HEK293T (cell line): ENCODE measurements around the gene LGI1.
A peak's percentile ranks its signal among the peaks of the same experiment; 100 is the strongest.

Source experiments
- CTCF ChIA-PET: fragments of 350-600 bp; formaldehyde crosslinking; extraction: SDS; loops from one replicate; lab custom pipeline; 2021; ENCODE audit warnings: antibody characterized with exemption, inconsistent platforms; lab: Yijun Ruan, JAX
- POLR2A ChIA-PET: fragments of 350-600 bp; formaldehyde crosslinking; extraction: SDS; loops from one replicate; lab custom pipeline; 2020; ENCODE audit warnings: antibody characterized with exemption, inconsistent platforms; lab: Yijun Ruan, JAX
- DNase-seq: peaks from one replicate; pipeline ENCODE4 v3.0.0; 2012; ENCODE audit warnings: mixed read lengths; ENCODE audit errors: extremely low spot score
- ARNT ChIP-seq: fragments of 450-650 bp; IDR thresholded peaks from 2 replicates; pipeline ENCODE4 v1.6.1; 2017; ENCODE audit warnings: mild to moderate bottlenecking
- BHLHE40 ChIP-seq: fragments of 450-650 bp; IDR thresholded peaks from 2 replicates; pipeline ENCODE4 v1.6.1; 2016; ENCODE audit warnings: mild to moderate bottlenecking, moderate library complexity, borderline replicate concordance
- CTBP1 ChIP-seq: fragments of 450-650 bp; IDR thresholded peaks from 2 replicates; pipeline ENCODE4 v1.6.1; 2016; ENCODE audit warnings: borderline replicate concordance
- ELF4 ChIP-seq: fragments of 450-650 bp; IDR thresholded peaks from 2 replicates; pipeline ENCODE4 v1.6.1; 2017; ENCODE audit warnings: antibody characterized with exemption
- FOXA1 ChIP-seq: fragments of 450-650 bp; IDR thresholded peaks from 2 replicates; pipeline ENCODE4 v1.6.1; 2016; ENCODE audit warnings: mild to moderate bottlenecking
- FOXK2 ChIP-seq: fragments of 450-650 bp; IDR thresholded peaks from 2 replicates; pipeline ENCODE4 v1.6.1; 2016; ENCODE audit warnings: mild to moderate bottlenecking
- FOXM1 ChIP-seq: fragments of 450-650 bp; IDR thresholded peaks from 2 replicates; pipeline ENCODE4 v1.6.1; 2017; ENCODE audit warnings: mild to moderate bottlenecking, borderline replicate concordance
- HDGF ChIP-seq: fragments of 450-650 bp; IDR thresholded peaks from 2 replicates; pipeline ENCODE4 v1.6.1; 2017; ENCODE audit warnings: antibody characterized with exemption, borderline replicate concordance
- L3MBTL2 ChIP-seq: fragments of 450-650 bp; conservative IDR thresholded peaks from 2 replicates; pipeline ENCODE4 v1.6.1; 2016; ENCODE audit warnings: mild to moderate bottlenecking
- LEF1 ChIP-seq: fragments of 450-650 bp; IDR thresholded peaks from 2 replicates; pipeline ENCODE4 v1.6.1; 2017; ENCODE audit warnings: mild to moderate bottlenecking, borderline replicate concordance
- NFRKB ChIP-seq: fragments of 450-650 bp; IDR thresholded peaks from 2 replicates; pipeline ENCODE4 v1.6.1; 2016; ENCODE audit warnings: mild to moderate bottlenecking, moderate library complexity
- SP1 ChIP-seq: fragments of 450-650 bp; IDR thresholded peaks from 2 replicates; pipeline ENCODE4 v1.6.1; 2017
- SUZ12 ChIP-seq: fragments of 450-650 bp; IDR thresholded peaks from 2 replicates; pipeline ENCODE4 v1.6.1; 2016; ENCODE audit warnings: mild to moderate bottlenecking
- TARDBP ChIP-seq: fragments of 450-650 bp; IDR thresholded peaks from 2 replicates; pipeline ENCODE4 v1.6.1; 2016
- ZNF384 ChIP-seq: fragments of 450-650 bp; IDR thresholded peaks from 2 replicates; pipeline ENCODE4 v1.6.1; 2016
- TF ChIP-seq, protein P1 (sequence below): fragments of 450-650 bp; IDR thresholded peaks from 2 replicates; pipeline ENCODE4 v1.6.1; 2016

The LGI1 gene

DNA sequence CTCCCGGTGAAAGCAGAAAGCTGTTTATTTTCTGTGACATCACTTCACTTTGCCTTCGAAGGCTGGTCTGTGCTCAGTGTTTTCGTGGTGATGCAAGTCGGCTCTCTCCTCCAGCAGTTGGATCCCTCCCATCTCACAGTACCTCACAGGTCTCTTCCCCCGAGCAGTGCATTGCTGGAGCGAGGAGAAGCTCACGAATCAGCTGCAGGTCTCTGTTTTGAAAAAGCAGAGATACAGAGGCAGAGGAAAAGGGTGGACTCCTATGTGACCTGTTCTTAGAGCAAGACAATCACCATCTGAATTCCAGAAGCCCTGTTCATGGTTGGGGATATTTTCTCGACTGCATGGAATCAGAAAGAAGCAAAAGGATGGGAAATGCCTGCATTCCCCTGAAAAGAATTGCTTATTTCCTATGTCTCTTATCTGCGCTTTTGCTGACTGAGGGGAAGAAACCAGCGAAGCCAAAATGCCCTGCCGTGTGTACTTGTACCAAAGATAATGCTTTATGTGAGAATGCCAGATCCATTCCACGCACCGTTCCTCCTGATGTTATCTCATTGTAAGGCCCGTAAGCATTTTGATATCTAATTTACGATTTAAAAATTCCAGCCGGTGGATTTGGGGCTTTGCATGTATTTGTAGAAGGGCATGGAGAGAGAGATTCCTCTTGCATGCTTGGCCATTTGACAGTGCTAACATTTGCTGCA, at the start of gene LGI1:
Gene LGI1, plus strand, starts transcription at position 136 of the 707 bp plus-strand sequence. Its CDS starts 209 bp downstream, at position 345.
- CTCF ChIA-PET: interaction anchor here (0.6 to 3.9 kb wide), 5 partner anchors 12 to 562 kb away, joined by 3 to 26 read pairs (median 4); no protein-coding TSS in a partner anchor
- no peak for TF ChIP-seq FOXM1
- no peak for TF ChIP-seq SUZ12
- TF ChIP-seq HDGF: no peak
- TF ChIP-seq ZNF384: no peak
- no peak for TF ChIP-seq ARNT
- TF ChIP-seq, protein P1, sequence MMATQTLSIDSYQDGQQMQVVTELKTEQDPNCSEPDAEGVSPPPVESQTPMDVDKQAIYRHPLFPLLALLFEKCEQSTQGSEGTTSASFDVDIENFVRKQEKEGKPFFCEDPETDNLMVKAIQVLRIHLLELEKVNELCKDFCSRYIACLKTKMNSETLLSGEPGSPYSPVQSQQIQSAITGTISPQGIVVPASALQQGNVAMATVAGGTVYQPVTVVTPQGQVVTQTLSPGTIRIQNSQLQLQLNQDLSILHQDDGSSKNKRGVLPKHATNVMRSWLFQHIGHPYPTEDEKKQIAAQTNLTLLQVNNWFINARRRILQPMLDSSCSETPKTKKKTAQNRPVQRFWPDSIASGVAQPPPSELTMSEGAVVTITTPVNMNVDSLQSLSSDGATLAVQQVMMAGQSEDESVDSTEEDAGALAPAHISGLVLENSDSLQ: no peak
- no peak for TF ChIP-seq FOXA1
- POLR2A ChIA-PET: interaction anchor here (0.7 to 1.3 kb wide), 3 partner anchors 9 to 55 kb away, joined by 3 to 4 read pairs (median 4); partner anchors contain the start of gene FRA10AC1
- peak; percentile 49 for DNase-seq

GRCh38 chr10:93710333-93710909, 47.3 kb upstream of the LGI1 start:
- ChIA-PET CTCF (no interaction called here), POLR2A (no interaction called here)
- DNase-seq: no peak
- TF ChIP-seq SP1 (no peak), HDGF (no peak), BHLHE40 (no peak), SUZ12 (no peak), NFRKB (no peak), FOXA1 (no peak), LEF1 (no peak), FOXK2 (no peak), FOXM1 (no peak), L3MBTL2 (no peak), ELF4 (no peak)

GRCh38 chr10:93711891-93712290, 45.8 kb upstream of the LGI1 start:
- TF ChIP-seq LEF1 (no peak), ZNF384 (no peak), ELF4 (no peak)
- TF ChIP-seq, protein P1: no peak
- ChIA-PET CTCF (no interaction called here), POLR2A (interaction anchor here (2.5 kb wide), 1 partner anchor 9 kb away, joined by 16 read pairs; the partner anchor contains the start of gene FRA10AC1)
- DNase-seq: no peak

- ChIA-PET POLR2A (interaction anchor here (2.5 kb wide), 1 partner anchor 10 kb away, joined by 16 read pairs; the partner anchor contains the start of gene FRA10AC1), CTCF (no interaction called here)
- DNase-seq: no peak
- TF ChIP-seq ZNF384 (no peak), HDGF (no peak)
Observed at GRCh38 chr10:93712593-93712992, 45.1 kb upstream of the LGI1 start.

GRCh38 chr10:93715345-93715744, 42.4 kb upstream of the LGI1 start:
- ChIA-PET CTCF (no interaction called here), POLR2A (interaction anchor here (1.8 kb wide), 1 partner anchor 13 kb away, joined by 9 read pairs; the partner anchor contains the start of gene FRA10AC1)
- no peak for DNase-seq
- TF ChIP-seq ZNF384 (no peak), FOXM1 (no peak), LEF1 (no peak), CTBP1 (no peak), HDGF (no peak), NFRKB (no peak), L3MBTL2 (no peak), BHLHE40 (no peak), ARNT (no peak), ELF4 (no peak), FOXK2 (no peak), SUZ12 (no peak), SP1 (no peak)
- TF ChIP-seq, protein P1: no peak

- no peak for TF ChIP-seq HDGF
- TF ChIP-seq FOXA1: no peak
- TF ChIP-seq ARNT: no peak
- TF ChIP-seq ELF4: no peak
- TF ChIP-seq ZNF384: no peak
- no peak for TF ChIP-seq NFRKB
- TF ChIP-seq BHLHE40: no peak
- TF ChIP-seq CTBP1: no peak
- no peak for TF ChIP-seq L3MBTL2
- TF ChIP-seq FOXK2: no peak
- TF ChIP-seq FOXM1: no peak
- TF ChIP-seq SP1: no peak
- no peak for TF ChIP-seq TARDBP
- TF ChIP-seq LEF1: no peak
- no peak for TF ChIP-seq SUZ12
- TF ChIP-seq, protein P1: no peak
- CTCF ChIA-PET: no interaction called here
- no peak for DNase-seq
- POLR2A ChIA-PET: no interaction called here
Observed at GRCh38 chr10:93716766-93717165, 41.0 kb upstream of the LGI1 start.
